ENCODE data around the gene RNF26. TPM values are rescaled to one million over a fixed set of nuclear protein-coding genes. Genes with fewer than 3 reads are reported as not detected.
A peak's percentile ranks its signal among the peaks of the same experiment; 100 is the strongest.
"Not testable (repeated sequence)": the region's sequence is repeated elsewhere in the genome, so short reads cannot be mapped to it uniquely, and the experiment has no call there.

Gene RNF26
- total RNA-seq, 3 donors from 2014 or later = 20.7 to 24.7 (median 23.7) TPM

GRCh38 chr11:119380827-119381180 lies 46.5 kb downstream of the RNF26 start:
- DNase-seq = no peak
- H3K36me3 ChIP-seq (ENCODE audit: low read depth) = no peaks in the 10 kb centered on the region
- no peaks in the 10 kb centered on the region for H3K9me3 ChIP-seq
- ATAC-seq = no peak
- intact Hi-C loops (cut with DNase I, micrococcal nuclease) = no loop called here
- H3K4me1 ChIP-seq (ENCODE audit: low read depth) = peaks cover 9% of the 10 kb centered on the region
- TF ChIP-seq CTCF (IDR thresholded peaks at IDR 0.05) = no peak
- no peak overlapping the region for H3K4me3 ChIP-seq

- intact Hi-C loops (cut with DNase I, micrococcal nuclease) = no loop called here
- peak; percentile 92 for TF ChIP-seq CTCF (IDR thresholded peaks at IDR 0.05)
- ATAC-seq (peak; percentile 99), DNase-seq (peak; percentile 95 to 99 (median 98))
- peak within 1 kb of the TSS; percentile 9 for H3K4me3 ChIP-seq
- no peaks in the 10 kb centered on the region for H3K36me3 ChIP-seq (ENCODE audit: low read depth)
- H3K9me3 ChIP-seq = no peaks in the 10 kb centered on the region
- peaks cover 7% of the 10 kb centered on the region for H3K4me1 ChIP-seq (ENCODE audit: low read depth)
Measured at GRCh38 chr11:119381181-119381988, 47.1 kb downstream of the RNF26 start, which contains the start of gene USP2. Gene USP2 (minus strand): TSS chr11:119381690. CDS start chr11:119373480, 8,210 bp downstream.

- Histone ChIP-seq H3K9me3 (no peaks in the 10 kb centered on the region), H3K36me3 (ENCODE audit: low read depth) (no peaks in the 10 kb centered on the region), H3K4me3 (no peak overlapping the region), H3K4me1 (ENCODE audit: low read depth) (peaks cover 7% of the 10 kb centered on the region)
- intact Hi-C loops (cut with DNase I, micrococcal nuclease) = no loop called here
- DNase-seq = no peak
- ATAC-seq = no peak
- TF ChIP-seq CTCF (IDR thresholded peaks at IDR 0.05) = no peak
Measured at GRCh38 chr11:119382101-119382500, 47.8 kb downstream of the RNF26 start.

DNA sequence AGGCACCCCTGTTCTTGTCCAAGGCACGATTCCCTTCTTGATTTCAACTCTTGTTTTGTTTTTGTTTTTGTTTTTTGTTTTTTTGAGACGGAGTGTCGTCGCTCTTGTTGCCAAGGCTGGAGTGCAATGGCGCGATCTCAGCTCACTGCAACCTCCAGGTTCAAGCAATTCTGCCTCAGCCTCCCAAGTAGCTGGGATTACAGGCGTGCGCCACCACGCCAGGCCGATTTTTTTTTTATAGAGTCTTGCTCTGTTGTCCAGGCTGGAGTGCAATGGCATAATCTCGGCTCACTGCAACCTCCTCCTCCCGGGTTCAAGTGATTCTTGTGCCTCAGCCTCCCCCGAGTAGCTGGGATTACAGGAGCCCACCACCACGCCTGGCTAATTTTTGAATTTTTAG lies 48.2 kb downstream of the RNF26 start:
- H3K36me3 ChIP-seq (ENCODE audit: low read depth); H3K4me1 ChIP-seq (ENCODE audit: low read depth); ATAC-seq; DNase-seq; intact Hi-C loops (cut with DNase I, micrococcal nuclease); H3K4me3 ChIP-seq; H3K9me3 ChIP-seq: not testable (repeated sequence)

DNA sequence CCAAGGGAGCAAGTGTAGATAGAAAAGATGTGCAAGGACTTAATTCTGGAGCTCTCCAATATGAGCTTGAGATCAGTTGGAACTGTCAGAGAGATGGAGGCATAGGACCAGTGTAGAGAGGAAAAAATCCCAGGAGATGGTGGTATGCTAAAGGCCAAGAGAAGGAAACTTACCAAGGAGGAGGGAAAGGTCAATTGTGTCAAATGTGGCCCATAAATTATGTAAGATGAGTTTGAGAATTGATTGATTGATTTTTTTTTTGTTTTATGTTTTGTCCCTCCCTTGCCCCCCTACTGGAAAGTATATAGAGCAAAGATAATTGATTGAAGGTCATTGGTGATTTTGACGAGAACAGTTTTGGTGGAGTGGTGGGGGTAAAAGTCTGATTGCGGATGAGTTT lies 50.0 kb downstream of the RNF26 start:
- TF ChIP-seq CTCF (IDR thresholded peaks at IDR 0.05) = no peak
- Histone ChIP-seq H3K4me1 (ENCODE audit: low read depth) (peaks cover 7% of the 10 kb centered on the region), H3K9me3 (no peaks in the 10 kb centered on the region), H3K36me3 (ENCODE audit: low read depth) (no peaks in the 10 kb centered on the region), H3K4me3 (no peak overlapping the region)
- intact Hi-C loops (cut with DNase I, micrococcal nuclease) = no loop called here
- DNase-seq (no peak), ATAC-seq (no peak)

Small RNA genes lying within 50 kb of the gene (microRNA-seq; reads per million reads assigned to microRNA genes)
- not detected for gene MIR6756

Other genes with a start within 250 kb of the RNF26 start
- gene HMBS, start 249.6 kb upstream of the RNF26 start, total RNA-seq = 10 to 100 TPM; 17.2 to 27.8 (median 19.5) TPM
- 10 to 100 TPM; 36.9 to 48.2 (median 39.5) TPM for gene DPAGT1, start 232.7 kb upstream of the RNF26 start, total RNA-seq
- 10 to 100 TPM; 25.8 to 47.1 (median 36.1) TPM for gene C2CD2L, start 227.2 kb upstream of the RNF26 start, total RNA-seq
- 10 to 100 TPM; 37.2 to 58.1 (median 42.2) TPM for gene HINFP, start 212.9 kb upstream of the RNF26 start, total RNA-seq
- under 1 TPM in 2 of 3 donors, not detected in 1; 0.07 to 0.85 TPM for gene ABCG4, start 185.5 kb upstream of the RNF26 start, total RNA-seq
- 10 to 100 TPM; 14.1 to 19.3 (median 16.3) TPM for gene NLRX1, start 165.8 kb upstream of the RNF26 start, total RNA-seq
- gene NHERF4, start 149.1 kb upstream of the RNF26 start, total RNA-seq = 100 to 1,000 TPM in 1 of 3 donors, 10 to 100 TPM in 2; 52.9 to 151 (median 75.8) TPM
- gene CBL, start 128.2 kb upstream of the RNF26 start, total RNA-seq = 10 to 100 TPM; 11.0 to 24.4 (median 13.1) TPM
- gene MCAM, start 17.4 kb upstream of the RNF26 start, total RNA-seq = 100 to 1,000 TPM in 1 of 3 donors, 10 to 100 TPM in 1, 1 to 10 TPM in 1; 9.7 to 186 (median 32.5) TPM
- 10 to 100 TPM in 1 of 3 donors, 1 to 10 TPM in 2; 5.1 to 13.9 (median 9.3) TPM for gene C1QTNF5, start 6.4 kb downstream of the RNF26 start, total RNA-seq
- not detected for gene MFRP, start 12.2 kb downstream of the RNF26 start, total RNA-seq
- 10 to 100 TPM; 16.9 to 84.3 (median 26.7) TPM for gene USP2, start 47.2 kb downstream of the RNF26 start, total RNA-seq
- 10 to 100 TPM in 2 of 3 donors, 1 to 10 TPM in 1; 2.8 to 32.5 (median 28.3) TPM for gene THY1, start 88.6 kb downstream of the RNF26 start, total RNA-seq